HG02678 (cell line): ENCODE data around the gene GASK1A.
"Not testable (repeated sequence)": the region's sequence is repeated elsewhere in the genome, so short reads cannot be mapped to it uniquely, and the experiment has no call there.

Source experiments
- ATAC-seq: cut with Tn5 transposase; IDR thresholded peaks from one replicate; pipeline ENCODE4 v1.9.1; 2021; ENCODE audit warnings: mild to moderate bottlenecking, moderate library complexity; ENCODE audit not compliant: unreplicated experiment

The GASK1A gene

GRCh38 chr3:43030162-43030935, 51.2 kb downstream of the GASK1A start:
- ATAC-seq, result no peak

- no peak for ATAC-seq
These were observed 52.4 kb downstream of the GASK1A start for GRCh38 chr3:43031485-43031884.

- ATAC-seq, result no peak
These were observed 52.9 kb downstream of the GASK1A start for GRCh38 chr3:43031889-43032545.

- no peak for ATAC-seq
These were observed 53.8 kb downstream of the GASK1A start for GRCh38 chr3:43032646-43033628.

GRCh38 chr3:43034200-43034599, 55.1 kb downstream of the GASK1A start:
- no peak for ATAC-seq

- ATAC-seq, result no peak
These were observed 55.8 kb downstream of the GASK1A start for GRCh38 chr3:43034911-43035310.

- no peak for ATAC-seq
These were observed 56.8 kb downstream of the GASK1A start for GRCh38 chr3:43035801-43036365.

- ATAC-seq, result no peak
These were observed 57.7 kb downstream of the GASK1A start for GRCh38 chr3:43036621-43037423.

GRCh38 chr3:43038010-43038409, 58.9 kb downstream of the GASK1A start:
- no peak for ATAC-seq

GRCh38 chr3:43041517-43041916, 62.4 kb downstream of the GASK1A start:
- no peak for ATAC-seq

GRCh38 chr3:43043071-43043766, 64.1 kb downstream of the GASK1A start:
- ATAC-seq, result no peak

GRCh38 chr3:43043793-43044192, 64.7 kb downstream of the GASK1A start:
- ATAC-seq, result no peak

- not testable (repeated sequence) for ATAC-seq
These were observed 66.0 kb downstream of the GASK1A start for GRCh38 chr3:43045079-43045478.

- ATAC-seq, result no peak
These were observed 67.5 kb downstream of the GASK1A start for GRCh38 chr3:43046583-43046982.

- ATAC-seq, result no peak
These were observed 69.4 kb downstream of the GASK1A start for GRCh38 chr3:43048470-43048869.

GRCh38 chr3:43053291-43053690, 74.2 kb downstream of the GASK1A start:
- ATAC-seq, result no peak

- no peak for ATAC-seq
These were observed 75.6 kb downstream of the GASK1A start for GRCh38 chr3:43054754-43055153.

- ATAC-seq, result no peak
These were observed 76.3 kb downstream of the GASK1A start for GRCh38 chr3:43055393-43055792.
